ENCODE data around the gene GATD1. TPM values are rescaled to one million over a fixed set of nuclear protein-coding genes. Genes with fewer than 3 reads are reported as not detected.

Gene GATD1
- total RNA-seq, 1 donor from 2014 or later = 19.3 TPM

DNA sequence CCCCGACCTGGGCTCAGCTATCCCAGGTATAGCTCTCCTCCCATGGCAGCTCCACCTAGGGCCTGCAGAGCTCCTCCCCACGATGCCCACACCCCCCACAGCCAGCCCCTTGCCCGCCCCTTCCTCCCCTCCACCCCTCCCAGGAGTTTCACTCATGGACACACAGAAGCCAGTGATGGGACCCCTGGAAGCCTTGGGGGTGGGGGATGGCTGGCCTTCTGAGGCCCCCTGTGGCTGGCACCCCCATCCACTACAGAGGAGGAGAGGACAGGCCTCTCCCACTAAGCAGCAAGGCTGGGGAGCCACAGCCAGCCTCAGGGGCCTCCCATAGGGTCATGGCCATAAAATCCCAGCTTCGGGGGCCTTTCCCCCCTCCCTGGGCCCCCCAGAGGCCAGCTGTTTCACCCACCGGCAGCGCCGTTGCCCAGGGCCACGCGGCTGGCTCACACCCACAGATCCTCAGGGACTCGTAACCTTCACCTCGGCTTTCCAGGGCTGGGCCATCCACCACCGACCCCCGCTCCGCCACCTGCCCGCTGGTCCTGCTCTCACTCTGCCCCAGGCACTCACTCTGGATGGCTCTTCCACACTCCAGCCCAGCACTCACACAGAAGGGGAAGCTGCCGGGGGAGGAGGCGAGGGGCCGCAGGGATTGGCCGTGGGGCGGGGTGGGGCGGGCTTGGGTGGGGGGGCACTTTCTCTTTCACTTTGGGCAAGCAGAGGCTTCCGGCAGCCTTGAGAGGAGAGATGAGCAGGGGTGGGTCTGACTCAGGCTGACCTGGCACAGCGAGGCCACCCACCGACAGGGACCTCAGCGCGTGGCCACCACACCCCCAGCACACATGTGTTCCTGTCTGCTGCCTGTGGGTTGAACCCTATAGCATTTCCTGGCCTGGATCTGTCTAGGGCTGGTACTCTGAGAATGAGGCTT, 18.6 kb upstream of the GATD1 start:
- DNase-seq (ENCODE audit: low read depth in 2 of 2) = peak in 1 of 2 donors; percentile 72

DNA sequence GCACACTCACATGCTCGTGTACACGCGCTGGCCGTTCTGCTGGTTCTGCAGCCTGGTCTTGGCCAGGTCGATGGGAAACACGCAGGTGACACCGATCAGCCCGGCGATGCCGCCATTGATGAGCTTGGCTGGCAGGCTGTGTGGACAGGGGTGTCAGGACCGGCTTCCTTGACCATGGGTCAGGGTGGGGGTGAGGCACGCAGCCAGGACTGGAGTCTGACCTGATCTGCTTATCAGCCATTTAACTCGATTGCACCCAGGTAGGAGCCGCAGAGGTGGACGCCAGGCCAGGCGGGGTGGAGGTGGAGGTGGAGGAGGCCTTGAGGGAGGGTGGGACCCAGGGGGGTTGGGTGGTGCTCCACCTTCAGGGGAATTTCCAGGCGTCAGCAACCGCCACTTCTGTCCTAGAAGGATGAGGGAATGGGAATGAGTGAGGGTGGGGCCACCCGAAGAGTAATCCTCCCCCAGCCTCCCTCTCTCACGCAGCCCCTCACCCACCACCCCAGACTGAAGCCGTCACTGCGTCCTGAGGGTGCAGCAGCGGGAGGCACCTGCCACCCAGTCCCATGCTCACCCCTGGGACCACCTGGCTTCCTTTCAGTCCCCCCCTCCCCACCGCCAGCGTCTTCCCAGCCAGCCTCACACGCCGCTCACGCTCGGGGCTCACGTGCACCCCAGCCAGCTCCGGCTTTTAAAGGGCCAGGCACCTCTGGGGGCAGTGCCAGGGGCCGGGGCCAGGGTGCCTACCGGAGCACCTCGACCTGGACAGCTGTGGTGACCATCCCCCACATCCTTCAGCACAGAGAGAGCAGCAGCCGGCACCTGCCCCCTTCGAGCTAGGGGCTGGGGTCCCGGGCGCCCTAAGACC, 17.7 kb upstream of the GATD1 start:
- no peak for DNase-seq (ENCODE audit: low read depth in 2 of 2)

DNA sequence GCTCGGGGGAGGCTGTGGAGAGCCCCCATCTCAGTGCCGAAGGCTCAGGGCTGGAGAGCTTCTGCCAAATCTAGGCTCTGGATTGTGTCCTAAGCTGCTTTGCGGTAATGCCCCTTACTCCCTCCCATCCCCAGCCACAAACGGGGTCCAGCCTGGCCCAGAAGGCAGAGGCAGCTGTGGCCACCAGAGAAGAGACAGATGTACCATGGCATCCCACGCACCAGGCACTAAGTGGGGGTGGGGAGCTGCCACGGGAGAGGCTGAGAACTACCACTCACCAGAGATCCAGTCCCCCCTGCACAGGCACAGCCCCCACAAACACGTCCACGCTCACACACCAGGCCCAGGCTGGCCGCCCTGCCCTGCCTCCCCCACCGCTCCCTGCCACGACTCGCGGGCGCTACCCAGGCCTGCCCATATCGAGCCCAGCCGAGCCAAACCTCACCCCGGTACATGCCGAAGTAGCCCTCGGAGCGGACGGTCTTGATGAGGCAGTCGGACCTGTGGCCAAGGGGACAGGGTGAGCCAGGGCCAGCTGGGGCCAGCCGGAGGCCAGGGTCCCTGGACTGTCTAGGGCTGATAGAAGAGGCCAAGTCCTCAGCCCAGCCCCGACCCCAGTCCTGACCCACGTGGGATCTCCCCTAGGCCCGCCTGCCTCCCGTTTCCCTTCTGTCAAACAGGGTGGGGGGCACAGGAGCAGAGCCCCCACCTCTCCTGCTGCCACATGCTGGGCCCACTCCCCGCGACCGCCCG, 16.9 kb upstream of the GATD1 start:
- no peak for DNase-seq (ENCODE audit: low read depth in 2 of 2)

DNA sequence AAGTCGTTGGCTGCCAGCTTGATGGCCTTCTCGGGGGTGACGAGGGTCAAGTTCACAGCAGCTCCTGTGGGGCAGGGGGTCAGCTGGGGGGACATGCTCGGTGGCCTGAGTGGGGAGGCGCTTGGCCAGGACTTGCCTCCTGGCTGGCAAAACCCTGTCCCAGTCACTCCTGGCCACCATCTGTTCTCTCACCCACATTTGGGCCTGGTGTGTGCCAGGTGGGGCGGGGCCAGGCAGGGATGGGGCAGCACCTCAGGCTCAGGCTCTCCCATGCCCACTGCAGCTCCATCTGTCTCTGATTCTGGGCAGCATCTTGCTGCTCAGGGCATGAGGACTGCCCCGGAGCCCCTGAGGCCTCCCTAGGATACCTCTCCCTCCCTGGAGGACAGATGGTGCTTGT, 16.3 kb upstream of the GATD1 start:
- no peak for DNase-seq (ENCODE audit: low read depth in 2 of 2)

DNA sequence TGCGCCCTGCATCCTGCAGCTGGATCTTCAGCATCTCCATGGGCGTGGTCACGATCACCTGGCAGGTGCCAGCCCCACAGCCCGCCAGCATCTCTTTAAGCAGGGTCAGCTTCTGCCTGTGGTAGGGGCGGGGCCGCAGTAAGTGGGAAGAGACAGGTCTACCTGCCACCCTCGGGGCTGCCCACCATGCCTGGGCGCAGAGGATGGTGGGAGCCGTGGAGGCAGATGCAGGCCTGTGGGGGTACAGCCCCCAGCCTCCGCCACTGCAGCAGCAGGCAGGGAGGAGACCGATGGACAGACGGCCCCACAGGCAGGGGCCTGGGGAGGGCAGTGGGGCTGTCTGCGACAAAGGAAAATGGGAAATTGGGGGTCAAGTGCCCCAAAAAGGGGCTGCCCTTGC, 15.6 kb upstream of the GATD1 start:
- no peak for DNase-seq (ENCODE audit: low read depth in 2 of 2)

DNA sequence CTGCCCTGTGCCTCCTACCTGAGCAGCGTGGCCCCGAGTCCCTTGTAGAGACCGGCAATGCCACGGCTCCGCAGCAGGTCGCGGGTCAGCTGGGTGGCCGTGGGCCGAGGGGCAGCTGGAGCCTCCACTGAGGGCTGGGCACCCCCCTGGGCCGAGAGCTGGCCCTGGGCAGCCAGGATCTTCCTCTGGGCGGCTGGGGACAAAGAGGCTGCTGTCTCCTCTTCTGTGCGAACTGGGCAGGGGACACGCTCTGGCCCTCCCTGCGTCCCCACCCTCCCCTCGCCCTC, 15.2 kb upstream of the GATD1 start:
- no peak for DNase-seq (ENCODE audit: low read depth in 2 of 2)

DNA sequence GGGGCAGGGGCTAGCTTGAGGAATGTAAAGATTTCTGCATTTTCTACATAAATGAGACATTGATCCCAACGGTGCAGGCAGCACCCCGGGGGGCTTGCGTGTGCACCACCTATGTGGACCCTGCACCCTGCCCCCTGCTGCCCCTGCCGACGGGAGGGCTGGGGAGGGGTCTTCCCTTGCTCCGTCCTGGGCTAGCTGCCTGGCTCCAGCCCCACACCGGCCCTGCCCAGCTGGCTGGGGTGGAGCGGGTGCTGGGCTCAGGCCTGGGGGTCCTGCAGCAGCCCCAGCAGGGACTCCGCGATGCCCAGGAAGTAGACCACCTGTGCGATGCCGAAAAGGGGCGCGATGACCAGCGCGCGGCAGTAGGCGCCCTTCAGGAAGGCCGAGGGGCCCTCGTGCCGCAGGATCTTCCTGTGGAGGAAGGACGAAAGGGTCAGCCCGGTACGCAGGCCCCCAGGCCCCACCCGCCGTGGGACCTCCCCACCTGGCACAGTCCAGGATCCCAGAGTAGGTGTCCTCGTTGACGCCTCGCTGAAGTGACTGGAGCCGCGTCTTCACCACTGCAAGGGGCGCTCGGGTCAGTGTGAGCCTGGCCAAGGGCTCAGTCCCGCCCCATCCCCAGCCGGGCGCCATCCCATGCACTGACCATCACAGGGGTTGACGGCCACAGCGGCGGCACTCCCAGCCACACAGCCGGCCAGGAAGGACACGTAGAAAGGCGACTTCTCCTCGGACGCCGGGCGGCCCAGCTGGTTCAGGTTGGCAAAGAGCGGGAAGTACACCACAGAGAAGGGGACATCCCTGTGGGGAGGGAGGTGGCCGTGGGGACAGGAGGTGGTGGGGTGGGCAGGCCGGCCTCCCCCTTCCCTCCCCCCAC, 14.6 kb upstream of the GATD1 start:
- DNase-seq (ENCODE audit: low read depth in 2 of 2) = no peak

DNA sequence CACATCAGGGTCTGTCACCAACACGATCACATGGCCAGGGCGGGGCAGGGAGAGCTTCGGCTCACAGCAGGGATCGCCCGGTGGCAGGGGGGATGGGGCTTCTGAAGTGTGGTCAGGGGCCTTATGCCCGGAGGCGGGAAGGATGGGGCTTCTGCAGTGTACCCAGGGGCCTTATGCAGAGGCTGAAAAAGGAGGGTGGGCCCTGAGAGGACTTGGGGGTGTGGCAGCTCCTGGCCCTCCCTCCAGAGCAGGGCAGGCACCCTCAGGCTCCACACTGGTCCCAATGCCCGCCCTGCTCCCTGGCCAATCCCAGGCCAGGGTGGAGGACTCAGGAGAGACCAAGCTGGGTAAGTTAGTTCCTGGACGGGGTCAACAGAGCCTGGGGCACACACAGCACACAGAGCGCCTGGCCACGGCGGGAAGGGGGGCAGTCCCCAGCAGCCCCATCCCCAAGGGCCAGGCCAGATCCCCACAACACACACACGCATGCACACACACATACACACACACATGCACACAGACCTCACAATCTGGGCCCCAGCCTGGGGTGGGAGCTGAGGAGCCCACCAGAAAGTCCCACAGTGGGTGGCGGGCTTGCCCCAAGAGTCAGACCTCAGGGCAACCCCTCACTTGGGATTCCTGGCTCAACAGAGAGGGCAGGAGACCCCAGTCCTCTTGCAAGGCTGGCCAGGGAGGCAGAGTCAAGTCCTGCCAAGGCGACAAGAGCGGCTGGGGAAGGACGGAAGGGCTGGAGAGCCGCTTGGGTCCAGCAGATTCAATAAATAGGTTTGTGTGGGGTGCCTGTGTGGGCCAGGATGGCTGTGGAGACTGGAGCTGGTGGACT, 13.7 kb upstream of the GATD1 start:
- DNase-seq (ENCODE audit: low read depth in 2 of 2) = no peak

DNA sequence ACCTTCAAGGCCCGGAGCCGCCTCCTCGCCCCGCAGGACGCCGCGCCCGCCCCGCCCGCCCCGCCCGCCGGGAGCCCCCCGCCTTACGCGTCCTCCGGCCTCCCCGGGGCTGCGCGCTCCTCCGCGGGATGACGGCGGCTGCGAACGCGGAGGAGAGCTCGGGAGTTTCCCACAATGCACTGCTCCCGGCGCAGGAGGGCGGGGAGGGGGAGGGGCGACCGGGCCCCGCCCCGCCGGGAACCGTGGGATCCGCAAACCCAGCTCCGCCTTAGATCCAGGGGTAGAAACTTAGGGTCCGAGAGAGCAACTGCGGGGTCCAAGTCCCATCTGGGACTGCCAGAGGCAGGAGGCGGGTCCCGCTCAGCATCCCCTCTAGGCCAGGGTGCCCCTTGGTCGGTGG, 12.7 kb upstream of the GATD1 start, which contains the start of gene CEND1:
Gene CEND1, minus strand, starts transcription at position 148 of the 400 bp plus-strand sequence. CDS start 1,514 bp downstream, outside the sequence.
- DNase-seq (ENCODE audit: low read depth in 2 of 2) = no peak

DNA sequence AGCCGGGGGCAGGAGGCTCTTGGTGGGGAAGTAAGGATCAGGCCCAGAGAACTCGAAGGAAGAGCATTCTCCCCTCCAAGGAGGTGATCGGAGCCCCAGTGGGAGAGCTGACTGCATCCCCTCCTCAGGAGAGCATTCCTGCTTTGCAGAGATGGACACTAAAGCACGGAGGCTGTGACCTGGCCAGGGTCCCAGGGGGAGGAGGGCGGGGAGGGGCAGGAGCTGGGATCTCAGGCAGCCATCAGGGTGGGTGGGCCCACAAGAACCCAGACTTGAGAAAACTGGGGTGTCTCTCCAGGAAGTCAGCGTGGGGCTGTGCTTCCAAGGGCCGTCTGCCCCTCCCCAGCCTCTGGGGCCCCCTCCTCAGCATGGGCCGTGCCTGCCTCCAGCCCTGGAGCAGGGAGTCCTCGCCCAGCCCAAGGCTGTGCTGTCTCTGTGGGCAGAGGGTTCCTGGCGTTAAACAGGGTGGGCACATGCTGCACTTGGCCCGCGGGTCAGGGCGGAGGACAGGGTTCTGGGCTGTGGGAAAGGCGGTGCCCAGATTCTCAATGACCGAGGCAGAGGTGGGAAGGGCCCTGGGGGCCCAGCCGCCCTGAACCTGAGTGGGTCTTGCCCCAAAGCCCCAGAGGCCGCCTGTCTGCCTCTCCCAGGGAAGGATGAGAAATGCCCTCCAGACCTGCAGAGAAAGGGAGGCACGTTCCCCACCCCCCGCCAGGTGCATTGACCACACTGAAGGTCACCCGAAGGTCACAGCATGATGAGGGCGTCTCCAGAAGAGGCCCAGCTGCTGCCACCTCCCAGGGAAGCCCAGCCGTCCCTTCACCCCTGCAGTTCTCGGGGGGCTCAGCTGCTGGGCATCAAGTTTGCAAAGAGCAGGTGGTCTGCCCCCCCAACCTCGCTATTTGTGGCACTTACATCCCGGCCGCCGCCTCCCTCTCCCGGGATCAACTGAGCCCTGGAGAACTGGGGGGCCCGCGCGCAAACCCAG, 12.0 kb upstream of the GATD1 start:
- DNase-seq (ENCODE audit: low read depth in 2 of 2) = no peak

DNA sequence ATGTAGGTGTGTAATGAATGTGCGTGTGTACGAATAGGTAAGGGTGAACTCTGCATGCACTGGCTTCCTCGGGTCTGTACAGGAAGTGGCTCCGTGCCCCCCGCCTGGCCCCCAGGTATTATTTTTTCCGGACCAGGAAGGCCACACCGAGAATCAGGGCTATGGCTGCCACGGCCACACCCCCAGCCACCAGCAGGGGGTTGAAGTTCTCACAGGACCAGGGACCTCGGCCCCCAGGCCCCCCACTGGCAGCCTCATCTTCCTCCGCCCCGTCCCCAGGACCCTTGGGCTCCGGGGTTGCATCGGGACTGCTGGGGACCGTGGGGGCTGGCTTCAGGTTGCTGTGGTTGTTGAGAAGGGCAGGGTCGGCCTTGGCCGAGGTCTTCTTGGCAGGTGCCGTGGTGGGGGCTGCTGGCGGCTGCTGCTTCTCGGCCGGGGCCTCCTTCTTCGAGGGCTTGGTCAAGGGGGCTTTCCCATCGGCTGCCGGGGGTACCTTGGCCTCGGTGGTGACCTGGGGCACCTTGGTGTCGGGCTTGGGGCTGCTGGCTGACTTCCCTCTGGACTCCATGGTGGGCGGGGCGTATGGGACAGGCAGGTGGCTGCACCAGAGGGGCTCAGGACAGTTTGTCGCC, 10.8 kb upstream of the GATD1 start:
- DNase-seq (ENCODE audit: low read depth in 2 of 2) = no peak

DNA sequence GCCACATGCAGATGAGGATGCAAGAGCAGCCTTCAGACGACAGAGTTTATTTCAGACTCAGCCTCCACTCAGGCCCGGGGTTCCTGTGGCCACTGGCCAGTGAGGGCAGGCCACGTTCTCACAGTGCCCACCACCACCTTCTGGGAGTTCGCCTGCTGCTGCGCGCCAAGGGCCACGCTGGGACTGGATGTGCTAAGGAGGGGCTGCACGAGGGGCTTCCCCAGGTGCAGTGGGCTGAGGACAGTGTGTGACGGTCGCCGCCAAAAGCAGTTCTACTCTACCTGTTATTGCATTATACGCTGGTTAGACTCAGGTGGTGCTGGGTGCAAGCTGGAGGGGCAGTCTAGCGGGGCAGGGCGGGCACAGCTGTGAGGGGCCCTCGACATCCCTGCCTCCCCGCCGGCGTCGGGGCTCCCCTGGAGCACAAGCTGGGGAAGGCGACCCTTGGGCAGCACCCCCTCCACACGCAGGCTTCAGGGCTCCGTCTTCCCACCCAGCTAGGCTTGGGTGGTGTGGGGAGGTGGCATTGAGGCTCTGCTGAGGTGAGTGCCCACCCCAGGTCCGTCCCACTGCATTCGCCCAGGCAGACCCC, 9.9 kb upstream of the GATD1 start:
- DNase-seq (ENCODE audit: low read depth in 2 of 2) = no peak

DNA sequence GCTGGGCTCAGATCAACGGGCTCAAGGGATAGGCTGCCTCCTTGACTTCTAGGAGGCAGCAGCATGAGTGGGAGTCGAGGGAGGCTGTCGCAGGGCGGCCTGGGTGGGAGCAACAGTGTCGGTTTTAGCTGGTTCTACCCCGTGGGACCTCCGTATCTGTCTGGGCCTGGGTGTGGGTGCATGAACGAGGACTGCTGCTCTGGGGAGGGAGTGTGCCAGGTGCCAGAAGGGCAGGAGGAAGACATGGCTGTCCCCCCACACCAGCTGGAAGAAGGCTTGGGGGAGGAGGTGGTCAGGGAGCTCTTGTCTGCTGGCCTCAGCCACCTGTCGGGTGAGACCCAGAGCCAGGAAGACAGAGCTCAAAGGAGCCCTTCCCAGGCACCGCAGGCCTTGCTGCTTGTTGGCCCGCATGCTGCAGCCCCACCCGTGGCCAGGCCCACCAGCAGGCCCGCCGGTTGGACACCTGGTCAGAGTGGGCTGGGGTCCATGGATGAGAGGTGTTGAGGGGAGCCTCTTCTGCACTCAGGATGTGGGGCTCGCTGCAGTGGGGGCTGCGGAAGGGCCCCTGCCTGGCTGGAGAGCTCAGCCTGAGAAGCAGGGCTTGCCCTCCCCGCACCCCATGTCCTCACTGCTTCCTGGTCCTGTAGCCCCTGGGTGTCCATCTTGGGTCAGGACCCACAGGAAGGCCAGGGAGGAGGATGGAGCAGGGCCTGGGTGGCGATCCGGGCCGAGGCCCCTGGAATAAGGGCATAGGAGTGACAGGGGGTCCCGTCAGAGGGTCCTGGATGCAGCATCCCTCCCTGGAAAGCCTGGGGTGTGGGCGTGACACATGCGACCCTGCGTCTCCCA, 9.2 kb upstream of the GATD1 start:
- no peak for DNase-seq (ENCODE audit: low read depth in 2 of 2)

DNA sequence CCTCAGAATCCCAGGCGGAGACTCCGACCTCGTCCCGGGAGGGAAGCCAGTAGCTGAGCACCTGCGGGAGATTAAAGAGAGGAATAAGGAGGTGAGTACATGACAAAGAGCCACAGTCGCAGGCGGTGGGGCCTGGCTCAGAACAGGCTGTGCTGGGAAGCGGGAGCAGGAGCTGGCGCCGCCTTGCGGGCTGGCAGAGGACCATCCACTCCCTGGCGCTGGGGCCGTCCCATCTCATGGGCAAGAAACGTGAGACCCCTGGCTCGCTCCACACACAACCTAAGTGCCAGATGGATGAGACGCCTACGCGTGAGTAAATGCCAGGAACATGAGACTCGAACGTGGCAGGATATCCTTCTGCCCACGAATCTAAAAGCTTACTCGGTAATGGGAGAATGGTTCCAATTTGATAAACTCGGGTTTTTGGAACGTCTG, 6.3 kb upstream of the GATD1 start:
- peak; percentile 43 to 84 for DNase-seq (ENCODE audit: low read depth in 2 of 2)

DNA sequence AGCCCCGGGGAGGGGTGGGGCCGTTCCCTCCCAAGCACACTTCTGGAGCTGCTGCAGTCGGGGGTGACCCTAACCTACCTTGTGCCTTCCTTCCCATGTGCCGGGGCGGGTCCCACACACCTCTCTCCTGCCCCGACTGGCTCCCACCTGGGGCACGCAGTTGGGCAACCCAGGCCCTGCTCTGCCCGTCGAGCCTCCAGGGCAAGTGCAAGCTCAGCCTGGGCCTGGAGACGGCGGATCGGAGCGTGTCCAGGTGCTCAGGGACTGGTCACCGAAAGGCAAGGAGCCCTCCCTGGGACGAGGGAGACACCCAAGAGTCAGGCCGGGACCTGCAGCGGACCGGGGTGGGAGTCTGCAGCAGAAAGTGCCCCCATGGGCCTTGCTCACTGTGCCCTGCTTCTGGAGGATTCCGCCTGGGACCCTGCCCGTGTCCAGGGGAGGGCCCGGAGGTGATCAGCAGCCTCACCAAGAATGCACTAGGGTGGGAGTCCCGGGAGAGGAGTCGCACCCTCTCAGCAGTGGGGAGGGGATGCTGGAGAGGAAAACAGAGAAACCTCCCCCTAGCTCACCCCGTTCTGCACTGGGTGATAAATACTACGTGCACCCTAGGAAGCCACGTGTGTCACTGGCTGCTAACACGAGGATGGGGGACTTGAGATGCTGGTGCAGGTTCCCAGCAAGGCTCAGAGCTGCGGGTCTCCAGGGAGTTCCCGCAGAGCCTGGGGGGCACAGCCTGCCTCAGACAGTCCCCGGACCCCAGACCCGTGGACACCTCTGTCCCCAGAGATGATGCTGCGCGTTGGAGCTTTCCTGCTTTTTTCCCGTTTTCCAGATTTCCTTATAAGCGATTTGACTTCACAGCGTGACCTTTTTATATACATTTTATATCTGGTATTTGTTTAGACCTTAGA, 5.2 kb upstream of the GATD1 start:
- no peak for DNase-seq (ENCODE audit: low read depth in 2 of 2)
